Measurements from ENCODE around the gene KCNN4.

- TF ChIP-seq CTCF (IDR thresholded peaks at IDR 0.05; ENCODE audit: borderline replicate concordance, extremely low read depth, low read length, poor library complexity, severe bottlenecking) (no peak), EZH2 (IDR thresholded peaks at IDR 0.05; ENCODE audit: borderline replicate concordance, low read depth, low read length, severe bottlenecking) (no peak)
Measured at GRCh38 chr19:43735013-43735412, 45.8 kb downstream of the KCNN4 start.

All from DND-41 (cell line).